ENCODE data around the gene GPBP1L1.

DNA sequence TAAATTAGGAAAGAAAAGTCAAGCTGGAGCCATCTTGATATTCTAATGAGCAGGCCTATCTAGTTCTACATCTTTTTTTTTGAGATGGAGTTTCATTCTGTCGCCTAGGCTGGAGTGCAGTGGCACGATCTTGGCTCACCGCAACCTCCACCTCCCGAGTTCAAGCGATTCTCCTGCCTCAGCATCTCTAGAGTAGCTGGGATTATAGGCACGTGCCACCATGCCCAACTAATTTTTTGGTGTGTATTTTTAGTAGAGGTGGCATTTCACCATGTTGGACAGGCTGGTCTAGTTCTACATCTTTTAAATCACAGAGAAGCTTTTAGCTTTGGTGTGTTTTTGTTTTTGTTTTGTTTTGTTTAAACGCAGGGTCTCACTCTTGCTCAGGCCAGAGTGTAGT, 8.5 kb upstream of the GPBP1L1 start:
- TF ChIP-seq EZH2 (IDR thresholded peaks at IDR 0.05; ENCODE audit: borderline replicate concordance) = no peak
- TF ChIP-seq, protein P1, sequence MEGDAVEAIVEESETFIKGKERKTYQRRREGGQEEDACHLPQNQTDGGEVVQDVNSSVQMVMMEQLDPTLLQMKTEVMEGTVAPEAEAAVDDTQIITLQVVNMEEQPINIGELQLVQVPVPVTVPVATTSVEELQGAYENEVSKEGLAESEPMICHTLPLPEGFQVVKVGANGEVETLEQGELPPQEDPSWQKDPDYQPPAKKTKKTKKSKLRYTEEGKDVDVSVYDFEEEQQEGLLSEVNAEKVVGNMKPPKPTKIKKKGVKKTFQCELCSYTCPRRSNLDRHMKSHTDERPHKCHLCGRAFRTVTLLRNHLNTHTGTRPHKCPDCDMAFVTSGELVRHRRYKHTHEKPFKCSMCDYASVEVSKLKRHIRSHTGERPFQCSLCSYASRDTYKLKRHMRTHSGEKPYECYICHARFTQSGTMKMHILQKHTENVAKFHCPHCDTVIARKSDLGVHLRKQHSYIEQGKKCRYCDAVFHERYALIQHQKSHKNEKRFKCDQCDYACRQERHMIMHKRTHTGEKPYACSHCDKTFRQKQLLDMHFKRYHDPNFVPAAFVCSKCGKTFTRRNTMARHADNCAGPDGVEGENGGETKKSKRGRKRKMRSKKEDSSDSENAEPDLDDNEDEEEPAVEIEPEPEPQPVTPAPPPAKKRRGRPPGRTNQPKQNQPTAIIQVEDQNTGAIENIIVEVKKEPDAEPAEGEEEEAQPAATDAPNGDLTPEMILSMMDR (IDR thresholded peaks at IDR 0.05; ENCODE audit: poor library complexity) = no peak

All from hepatocyte (in vitro differentiated cells).